Neural cell (in vitro differentiated cells): Measurements from ENCODE around the gene CCL2. TPM values are rescaled to one million over a fixed set of nuclear protein-coding genes. Genes with fewer than 3 reads are reported as not detected.

Experiments used
- H2AFZ ChIP-seq: fragments of 200-600, 300-800 bp; sonication (generic), shearing (Covaris generic); 2 replicates; pipeline ENCODE4 v1.6.0; 2014; ENCODE audit warnings: low read depth, mild to moderate bottlenecking, antibody characterized with exemption, low read length, moderate library complexity
- H3F3A ChIP-seq: fragments of 200-600 bp; shearing (Covaris generic); 2 replicates; pipeline ENCODE4 v1.6.1; 2016; ENCODE audit warnings: mild to moderate bottlenecking, moderate library complexity, mixed read lengths, antibody characterized with exemption, low read length; ENCODE audit not compliant: insufficient read depth, poor library complexity, severe bottlenecking
- H3K27ac ChIP-seq: fragments of 200-600, 300-800 bp; sonication (generic), shearing (Covaris generic); 2 replicates; pipeline ENCODE4 v1.5.1; 2014; ENCODE audit warnings: mild to moderate bottlenecking, low read length, moderate library complexity
- H3K27me3 ChIP-seq: fragments of 300-800, 200-600 bp; sonication (generic), shearing (Covaris generic); 2 replicates; pipeline ENCODE4 v1.6.0; 2014; ENCODE audit warnings: mild to moderate bottlenecking, low read depth, low read length, moderate library complexity; ENCODE audit not compliant: insufficient read depth
- H3K36me3 ChIP-seq: fragments of 300-800, 200-600 bp; sonication (generic), shearing (Covaris generic); 2 replicates; pipeline ENCODE4 v1.5.1; 2014; ENCODE audit warnings: mild to moderate bottlenecking, antibody characterized with exemption, low read length, moderate library complexity; ENCODE audit not compliant: insufficient read depth
- H3K4me2 ChIP-seq: fragments of 300-800, 200-600 bp; sonication (generic), shearing (Covaris generic); 2 replicates; pipeline ENCODE4 v1.6.0; 2014; ENCODE audit warnings: mild to moderate bottlenecking, low read length
- H3K4me3 ChIP-seq: fragments of 300-800, 200-600 bp; sonication (generic), shearing (Covaris generic); 2 replicates; pipeline ENCODE4 v1.5.1; 2014; ENCODE audit warnings: mild to moderate bottlenecking, low read length, moderate library complexity
- H3K79me2 ChIP-seq: fragments of 200-600 bp; shearing (Covaris generic); replicated peaks from 2 replicates; pipeline ENCODE4 v1.6.0; 2014; ENCODE audit warnings: mild to moderate bottlenecking, low read length, moderate library complexity; ENCODE audit not compliant: insufficient read depth
- H3K9ac ChIP-seq: fragments of 300-800, 200-600 bp; sonication (generic), shearing (Covaris generic); 2 replicates; pipeline ENCODE4 v1.6.1; 2016; ENCODE audit warnings: mild to moderate bottlenecking, low read length, mixed read lengths
- H3K9me2 ChIP-seq: fragments of 200-600 bp; shearing (Covaris generic); 2 replicates; pipeline ENCODE4 v1.6.1; 2016; ENCODE audit warnings: mild to moderate bottlenecking, low read length, mixed read lengths; ENCODE audit not compliant: insufficient read depth
- H3K9me3 ChIP-seq: fragments of 200-600, 300-800 bp; sonication (generic), shearing (Covaris generic); 2 replicates; pipeline ENCODE4 v1.6.1; 2016; ENCODE audit warnings: mild to moderate bottlenecking, mixed run types, low read length, moderate library complexity, mixed read lengths
- H4K20me1 ChIP-seq: fragments of 200-600 bp; shearing (Covaris generic); 2 replicates; pipeline ENCODE4 v1.6.1; 2016; ENCODE audit warnings: mild to moderate bottlenecking, mixed run types; ENCODE audit not compliant: insufficient read depth
- CTCF ChIP-seq: fragments of 450-650 bp; IDR thresholded peaks from 2 replicates; pipeline ENCODE4 v1.5.1; 2014; ENCODE audit warnings: antibody characterized with exemption, mild to moderate bottlenecking, moderate library complexity; ENCODE audit not compliant: poor library complexity, severe bottlenecking
- EP300 ChIP-seq: fragments of 450-650 bp; conservative IDR thresholded peaks from 2 replicates; pipeline ENCODE4 v1.6.1; 2014; ENCODE audit warnings: antibody characterized with exemption, mild to moderate bottlenecking, moderate library complexity; ENCODE audit not compliant: poor library complexity, severe bottlenecking
- EZH2 ChIP-seq: fragments of 200-600, 300-800 bp; shearing (Covaris generic), sonication (generic); IDR thresholded peaks from 2 replicates; pipeline ENCODE4 v1.6.1; 2014; ENCODE audit warnings: antibody characterized with exemption, low read length, borderline replicate concordance, mild to moderate bottlenecking; ENCODE audit not compliant: insufficient read depth, poor library complexity, severe bottlenecking
- MXI1 ChIP-seq: fragments of 450-650 bp; conservative IDR thresholded peaks from 2 replicates; pipeline ENCODE4 v1.6.1; 2014; ENCODE audit warnings: antibody characterized with exemption, mild to moderate bottlenecking; ENCODE audit not compliant: poor library complexity, severe bottlenecking
- POLR2AphosphoS5 ChIP-seq: IDR thresholded peaks from 2 replicates; pipeline ENCODE4 v1.6.1; 2012
- RAD21 ChIP-seq: fragments of 450-650 bp; conservative IDR thresholded peaks from 2 replicates; pipeline ENCODE4 v1.6.1; 2014; ENCODE audit warnings: antibody characterized with exemption, mild to moderate bottlenecking, moderate library complexity
- REST ChIP-seq: IDR thresholded peaks from 2 replicates; pipeline ENCODE4 v1.6.1; 2012; ENCODE audit warnings: borderline replicate concordance
- SMC3 ChIP-seq: fragments of 450-650 bp; conservative IDR thresholded peaks from 2 replicates; pipeline ENCODE4 v1.6.1; 2014; ENCODE audit warnings: antibody characterized with exemption, mild to moderate bottlenecking, moderate library complexity; ENCODE audit not compliant: poor library complexity
- TAF1 ChIP-seq: IDR thresholded peaks from 2 replicates; pipeline ENCODE4 v1.6.1; 2012; ENCODE audit warnings: low read depth
- polyA plus RNA-seq: library from polyadenylated mRNA; depleted of rRNA; stranded (reverse); fragments of >200 nt; gene quantifications from 2 replicates; pipeline ENCODE4 v1.2.3, GENCODE V29; 2014

The CCL2 gene
- polyA plus RNA-seq, 1 donor from 2014 or later, result 0.57 TPM

DNA sequence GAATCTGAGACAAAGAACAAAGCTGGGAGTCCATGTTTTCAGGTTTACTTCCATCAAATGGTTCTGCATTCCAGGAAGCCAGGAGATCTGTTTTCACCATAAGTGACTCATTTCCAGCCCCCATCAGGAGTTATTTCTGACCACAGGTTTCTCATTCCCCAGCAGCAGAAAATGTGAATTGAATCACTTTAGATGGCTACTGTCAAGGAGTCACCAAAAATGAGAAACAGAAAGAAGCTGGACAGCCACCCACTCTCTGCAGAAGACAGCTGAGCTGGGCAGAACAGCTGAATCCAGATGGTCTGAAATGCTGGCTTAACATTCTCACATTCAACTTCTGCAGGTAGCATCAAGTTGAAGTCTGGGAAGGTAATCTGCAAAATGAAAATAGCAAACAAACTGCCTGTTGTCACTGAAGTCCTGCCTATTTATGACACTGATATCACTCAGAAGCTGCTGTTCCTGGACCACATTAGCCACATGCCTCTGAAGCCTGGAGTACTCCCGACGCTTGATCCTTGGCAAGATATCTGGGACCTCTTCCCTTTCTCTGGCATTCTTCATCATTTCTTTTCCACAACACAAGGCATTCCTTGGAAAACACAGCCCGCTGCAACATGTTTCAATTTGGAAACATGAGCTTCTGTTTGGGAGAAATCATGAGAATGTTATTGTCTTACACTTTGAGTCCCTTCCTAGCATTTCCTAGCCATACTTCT is 45.7 kb downstream of the CCL2 start:
- Histone ChIP-seq H2AFZ (no peak overlapping the region), H3K4me2 (no peak overlapping the region), H4K20me1 (no peaks in the 10 kb centered on the region), H3K9me3 (no peaks in the 10 kb centered on the region), H3K27ac (no peak overlapping the region), H3K9ac (no peak overlapping the region), H3K4me3 (no peak overlapping the region), H3K79me2 (no peaks in the 10 kb centered on the region), H3K36me3 (no peaks in the 10 kb centered on the region), H3K27me3 (no peaks in the 10 kb centered on the region), H3F3A (no peaks in the 10 kb centered on the region), H3K9me2 (no peaks in the 10 kb centered on the region)
- no peak for TF ChIP-seq EP300
- TF ChIP-seq RAD21, result no peak
- TF ChIP-seq SMC3, result no peak
- no peak for TF ChIP-seq POLR2AphosphoS5
- TF ChIP-seq REST, result no peak
- TF ChIP-seq TAF1, result no peak
- no peak for TF ChIP-seq CTCF
- TF ChIP-seq EZH2, result no peak
- no peak for TF ChIP-seq MXI1

DNA sequence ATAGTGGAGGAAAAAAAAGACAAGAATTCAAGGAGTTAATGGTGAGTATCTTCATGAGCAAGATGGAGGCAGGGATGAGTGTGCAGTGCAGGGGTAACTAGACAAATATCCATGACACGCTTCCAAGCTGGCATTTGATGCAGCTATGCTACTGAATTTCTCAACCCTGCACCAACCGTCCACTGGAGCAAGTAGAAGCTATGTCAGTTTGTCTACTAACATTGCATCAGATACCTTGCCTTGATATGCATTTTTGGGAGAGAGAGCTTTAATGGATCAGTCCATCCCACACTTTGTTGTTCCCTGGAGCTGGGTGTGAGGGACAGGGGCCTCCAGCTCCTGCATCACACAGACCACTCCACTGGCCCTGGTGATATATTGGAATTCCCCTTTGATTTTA is 46.9 kb downstream of the CCL2 start:
- Histone ChIP-seq H3K9ac (no peak overlapping the region), H3K79me2 (no peaks in the 10 kb centered on the region), H3K36me3 (no peaks in the 10 kb centered on the region), H4K20me1 (no peaks in the 10 kb centered on the region), H3K27ac (no peak overlapping the region), H3K9me3 (no peaks in the 10 kb centered on the region), H3K9me2 (no peaks in the 10 kb centered on the region), H3K4me2 (no peak overlapping the region), H3K27me3 (no peaks in the 10 kb centered on the region), H3K4me3 (no peak overlapping the region), H3F3A (no peaks in the 10 kb centered on the region), H2AFZ (no peak overlapping the region)
- TF ChIP-seq REST (no peak), RAD21 (no peak), MXI1 (no peak), TAF1 (no peak), SMC3 (no peak), EZH2 (no peak), POLR2AphosphoS5 (no peak), EP300 (no peak), CTCF (no peak)
